WERI-Rb-1 (cell line): ENCODE measurements around the gene FAT1.

Source experiments
- DNase-seq: peaks from one replicate; pipeline ENCODE4 v3.0.0-alpha.2; 2020
- H3K27ac ChIP-seq: fragments of 250-450 bp; sonication (Bioruptor Pico); 2 replicates; pipeline ENCODE4 v1.5.1; 2020; ENCODE audit warnings: mild to moderate bottlenecking, moderate library complexity
- H3K27me3 ChIP-seq: fragments of 250-450 bp; sonication (Bioruptor Pico); 2 replicates; pipeline ENCODE4 v1.5.1; 2021; ENCODE audit warnings: mild to moderate bottlenecking, low read depth, moderate library complexity; ENCODE audit not compliant: insufficient read depth, severe bottlenecking
- H3K36me3 ChIP-seq: fragments of 250-450 bp; sonication (Bioruptor Pico); 2 replicates; pipeline ENCODE4 v1.5.1; 2020; ENCODE audit warnings: mild to moderate bottlenecking, moderate library complexity
- H3K4me3 ChIP-seq: 2 replicates; pipeline ENCODE4 v1.5.1; 2011; ENCODE audit warnings: low read depth, mild to moderate bottlenecking, control low read depth, low read length
- H3K9me3 ChIP-seq: fragments of 250-450 bp; sonication (Bioruptor Pico); 2 replicates; pipeline ENCODE4 v1.5.1; 2021; ENCODE audit warnings: mild to moderate bottlenecking, moderate library complexity; ENCODE audit not compliant: severe bottlenecking
- TF ChIP-seq, protein P1 (sequence below): IDR thresholded peaks from 2 replicates; pipeline ENCODE4 v1.5.1; 2011; ENCODE audit warnings: low read depth, mild to moderate bottlenecking, control low read depth, inconsistent platforms, low read length

Gene FAT1

GRCh38 chr4:186724864-186725468 is 1.3 kb upstream of the FAT1 start:
- TF ChIP-seq, protein P1, sequence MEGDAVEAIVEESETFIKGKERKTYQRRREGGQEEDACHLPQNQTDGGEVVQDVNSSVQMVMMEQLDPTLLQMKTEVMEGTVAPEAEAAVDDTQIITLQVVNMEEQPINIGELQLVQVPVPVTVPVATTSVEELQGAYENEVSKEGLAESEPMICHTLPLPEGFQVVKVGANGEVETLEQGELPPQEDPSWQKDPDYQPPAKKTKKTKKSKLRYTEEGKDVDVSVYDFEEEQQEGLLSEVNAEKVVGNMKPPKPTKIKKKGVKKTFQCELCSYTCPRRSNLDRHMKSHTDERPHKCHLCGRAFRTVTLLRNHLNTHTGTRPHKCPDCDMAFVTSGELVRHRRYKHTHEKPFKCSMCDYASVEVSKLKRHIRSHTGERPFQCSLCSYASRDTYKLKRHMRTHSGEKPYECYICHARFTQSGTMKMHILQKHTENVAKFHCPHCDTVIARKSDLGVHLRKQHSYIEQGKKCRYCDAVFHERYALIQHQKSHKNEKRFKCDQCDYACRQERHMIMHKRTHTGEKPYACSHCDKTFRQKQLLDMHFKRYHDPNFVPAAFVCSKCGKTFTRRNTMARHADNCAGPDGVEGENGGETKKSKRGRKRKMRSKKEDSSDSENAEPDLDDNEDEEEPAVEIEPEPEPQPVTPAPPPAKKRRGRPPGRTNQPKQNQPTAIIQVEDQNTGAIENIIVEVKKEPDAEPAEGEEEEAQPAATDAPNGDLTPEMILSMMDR: no peak
- peaks cover 60% of the 10 kb centered on the region for H3K9me3 ChIP-seq
- no peak overlapping the region for H3K27ac ChIP-seq
- H3K27me3 ChIP-seq: peaks cover 96% of the 10 kb centered on the region
- DNase-seq: no peak
- no peaks in the 10 kb centered on the region for H3K36me3 ChIP-seq
- H3K4me3 ChIP-seq: no peak overlapping the region

DNA sequence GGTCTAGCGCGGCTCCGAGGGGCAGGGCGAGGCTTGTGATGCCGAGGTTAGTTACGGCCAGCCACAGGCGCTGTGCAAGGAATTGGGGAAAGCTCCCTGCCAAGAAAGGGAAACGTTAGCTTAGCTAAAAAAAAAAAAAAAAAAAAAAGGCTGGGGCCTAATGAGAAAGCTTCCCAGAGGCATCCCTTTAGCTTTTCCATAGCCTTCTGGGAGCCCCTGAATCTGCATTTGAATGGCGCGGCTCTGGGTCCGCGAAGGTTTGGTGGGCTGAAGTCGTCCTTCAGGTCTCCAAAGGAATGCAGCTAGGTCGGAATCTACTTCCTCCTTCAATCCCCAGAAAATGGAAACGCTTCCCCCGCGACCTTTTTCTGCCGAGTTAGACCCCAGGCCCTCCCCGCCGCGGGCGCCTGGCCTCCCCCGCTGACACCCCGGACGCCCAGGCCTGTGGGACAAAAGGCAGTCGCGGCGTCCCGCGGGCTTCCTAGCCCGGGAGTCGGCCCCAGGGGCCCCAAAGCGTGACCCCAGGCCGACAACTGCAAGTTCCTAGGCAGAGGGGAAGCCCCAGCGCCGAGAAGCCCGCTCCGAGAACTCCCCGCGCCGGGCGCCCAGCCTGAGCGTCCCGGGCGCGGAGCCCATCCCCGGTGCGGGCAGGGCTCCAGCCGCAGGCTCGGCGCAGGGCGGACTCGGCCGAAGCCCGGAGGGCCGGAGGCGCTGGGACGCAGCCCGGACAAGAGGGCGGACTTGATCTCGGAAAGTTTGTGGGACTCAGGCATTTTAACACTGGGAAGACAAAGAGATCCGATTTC is 605 bp upstream of the FAT1 start:
- Histone ChIP-seq H3K4me3 (no peak overlapping the region), H3K27ac (no peak overlapping the region), H3K9me3 (peaks cover 66% of the 10 kb centered on the region), H3K27me3 (peaks cover 96% of the 10 kb centered on the region), H3K36me3 (no peaks in the 10 kb centered on the region)
- TF ChIP-seq, protein P1: no peak
- DNase-seq: no peak

DNA sequence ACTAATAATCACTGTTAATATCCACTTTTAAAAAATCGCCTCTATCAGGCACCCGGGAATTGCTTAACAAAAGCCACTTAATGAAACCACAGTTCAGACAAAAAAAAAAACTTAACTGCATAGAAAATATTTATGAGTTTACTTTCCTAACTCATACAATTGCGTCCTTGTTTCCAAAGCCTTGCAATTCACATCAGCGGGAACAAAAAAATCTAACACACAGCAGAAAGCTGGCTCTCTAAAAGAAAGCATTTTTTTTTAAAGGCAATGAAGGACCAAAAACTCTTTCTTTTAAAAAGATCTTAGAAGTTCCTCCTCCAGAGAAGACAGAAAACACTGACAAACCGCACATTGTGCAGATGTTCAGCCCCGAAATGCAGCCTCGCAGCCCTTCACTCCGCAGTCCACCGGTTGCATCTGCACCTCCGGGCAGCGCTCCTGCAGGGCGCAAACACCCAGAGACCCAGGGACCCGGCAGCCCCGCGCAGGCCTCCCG is 812 bp downstream of the FAT1 start:
- TF ChIP-seq, protein P1: no peak
- H3K27ac ChIP-seq: no peak overlapping the region
- H3K4me3 ChIP-seq: no peak overlapping the region
- peaks cover 96% of the 10 kb centered on the region for H3K27me3 ChIP-seq
- peaks cover 71% of the 10 kb centered on the region for H3K9me3 ChIP-seq
- no peaks in the 10 kb centered on the region for H3K36me3 ChIP-seq
- no peak for DNase-seq

GRCh38 chr4:186719925-186720694 is 3.5 kb downstream of the FAT1 start:
- Histone ChIP-seq H3K36me3 (no peaks in the 10 kb centered on the region), H3K27ac (no peak overlapping the region), H3K27me3 (peaks cover 96% of the 10 kb centered on the region), H3K9me3 (peaks cover 48% of the 10 kb centered on the region), H3K4me3 (no peak overlapping the region)
- no peak for DNase-seq
- TF ChIP-seq, protein P1: peak; percentile 48

DNA sequence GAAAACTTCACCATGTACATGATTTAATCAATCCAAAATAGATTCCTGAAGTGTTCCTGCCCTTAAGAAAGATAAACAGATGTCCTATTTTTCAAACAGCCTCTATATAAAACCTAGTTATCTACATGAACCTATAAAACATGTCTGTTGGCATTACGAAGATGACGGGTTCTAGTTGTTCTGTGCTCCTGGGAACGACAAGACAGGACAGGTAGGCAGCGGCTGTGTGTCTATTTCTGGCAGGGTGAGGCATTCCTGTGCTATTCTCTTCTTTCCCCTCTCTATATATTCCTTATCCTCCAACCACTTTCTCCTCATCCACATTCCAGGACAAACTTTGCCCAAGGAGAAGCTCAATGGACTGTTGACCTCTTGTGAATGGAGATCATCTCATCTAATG is 6.1 kb downstream of the FAT1 start:
- H3K4me3 ChIP-seq: no peak overlapping the region
- H3K9me3 ChIP-seq: peaks cover 23% of the 10 kb centered on the region
- peaks cover 97% of the 10 kb centered on the region for H3K27me3 ChIP-seq
- DNase-seq: no peak
- H3K36me3 ChIP-seq: no peaks in the 10 kb centered on the region
- no peak overlapping the region for H3K27ac ChIP-seq
- TF ChIP-seq, protein P1: no peak
